ENCODE results near the gene PSMB9. TPM values are rescaled to one million over a fixed set of nuclear protein-coding genes. Genes with fewer than 3 reads are reported as not detected.

The PSMB9 gene
- polyA plus RNA-seq, 1 donor: 21.7 TPM

DNA sequence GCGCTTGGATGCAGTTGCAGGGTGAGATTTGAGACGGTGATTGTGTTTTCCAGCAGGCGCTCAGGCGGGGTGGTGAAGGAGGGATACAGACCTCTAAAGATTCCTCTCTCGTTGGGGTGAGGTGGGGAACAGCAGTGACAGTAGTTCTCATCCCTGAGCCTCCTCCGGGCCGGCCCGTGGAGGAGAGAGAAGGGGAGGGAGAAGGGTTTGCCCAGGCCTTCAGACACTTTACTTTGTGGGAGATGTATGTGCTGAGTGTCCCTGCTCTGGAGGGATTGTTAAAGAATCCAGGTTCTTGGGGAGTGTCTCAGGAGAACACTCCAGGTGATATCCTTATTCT, 41.0 kb downstream of the PSMB9 start:
- H3K4me3 ChIP-seq (ENCODE audit: low read length): peak overlapping the region; percentile 87
- no peaks in the 10 kb centered on the region for H3K27me3 ChIP-seq (ENCODE audit: control insufficient read depth, insufficient read depth, low read length)
- peak in 1 of 2 donors; percentile 5 for DNase-seq
- H3K9me3 ChIP-seq (ENCODE audit: control insufficient read depth, low read depth, low read length): no peaks in the 10 kb centered on the region
- no CpG with 5 or more reads among the region's 8 CpGs for WGBS (ENCODE audit: insufficient coverage, low lambda C conversion rate)
- peaks cover 8% of the 10 kb centered on the region for H3K4me1 ChIP-seq (ENCODE audit: control insufficient read depth, insufficient read depth, low read length)
- peak overlapping the region; percentile 90 for H3K27ac ChIP-seq (ENCODE audit: low read length)
- H3K36me3 ChIP-seq (ENCODE audit: control insufficient read depth, insufficient read depth, low read length): no peaks in the 10 kb centered on the region

DNA sequence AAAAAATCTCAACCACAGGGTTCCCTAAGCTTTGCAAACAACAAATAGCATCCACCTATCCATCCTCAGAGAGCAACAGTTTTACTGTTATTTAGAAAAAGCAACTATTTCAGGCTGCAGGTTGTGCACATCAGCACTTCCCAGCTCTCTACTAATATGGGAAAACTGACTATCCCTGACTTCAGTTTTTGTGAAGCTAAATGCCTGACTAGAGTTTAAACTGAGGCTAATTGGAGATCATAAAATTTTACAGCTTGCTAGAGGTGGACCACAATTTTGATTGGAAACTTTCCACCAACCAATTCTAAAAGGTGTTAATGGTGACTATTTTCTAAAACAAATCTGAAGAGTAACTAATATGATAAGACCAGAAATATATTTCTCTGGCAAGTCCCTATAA, 50.0 kb downstream of the PSMB9 start:
- no peaks in the 10 kb centered on the region for H3K27me3 ChIP-seq (ENCODE audit: control insufficient read depth, insufficient read depth, low read length)
- no peak overlapping the region for H3K4me3 ChIP-seq (ENCODE audit: low read length)
- H3K27ac ChIP-seq (ENCODE audit: low read length): no peak overlapping the region
- H3K36me3 ChIP-seq (ENCODE audit: control insufficient read depth, insufficient read depth, low read length): peaks cover 3% of the 10 kb centered on the region
- no peaks in the 10 kb centered on the region for H3K9me3 ChIP-seq (ENCODE audit: control insufficient read depth, low read depth, low read length)
- H3K4me1 ChIP-seq (ENCODE audit: control insufficient read depth, insufficient read depth, low read length): no peaks in the 10 kb centered on the region
- no peak for DNase-seq

DNA sequence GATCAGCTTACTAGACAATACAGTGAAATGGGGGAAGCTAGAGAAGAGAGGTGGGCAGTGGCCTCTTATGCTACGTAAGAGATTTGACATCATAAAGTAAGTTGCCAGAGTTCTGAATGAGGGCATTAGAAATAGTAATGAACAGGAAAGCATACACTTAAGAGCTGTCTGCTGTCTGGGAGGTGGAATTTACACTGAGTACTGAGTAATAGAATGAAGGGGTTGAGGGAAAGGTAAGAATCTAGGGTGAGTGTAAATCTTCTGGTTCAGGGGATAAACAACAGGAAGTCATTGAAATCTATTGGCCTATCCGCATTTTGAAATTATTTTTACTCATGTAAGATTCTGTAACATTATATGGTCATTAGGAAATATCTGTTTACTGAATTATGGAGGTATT, 51.1 kb downstream of the PSMB9 start:
- Histone ChIP-seq H3K36me3 (ENCODE audit: control insufficient read depth, insufficient read depth, low read length) (peaks cover 3% of the 10 kb centered on the region), H3K27me3 (ENCODE audit: control insufficient read depth, insufficient read depth, low read length) (no peaks in the 10 kb centered on the region)
- WGBS (ENCODE audit: insufficient coverage, low lambda C conversion rate): 83% methylated on average over 1 of the region's 2 CpGs

DNA sequence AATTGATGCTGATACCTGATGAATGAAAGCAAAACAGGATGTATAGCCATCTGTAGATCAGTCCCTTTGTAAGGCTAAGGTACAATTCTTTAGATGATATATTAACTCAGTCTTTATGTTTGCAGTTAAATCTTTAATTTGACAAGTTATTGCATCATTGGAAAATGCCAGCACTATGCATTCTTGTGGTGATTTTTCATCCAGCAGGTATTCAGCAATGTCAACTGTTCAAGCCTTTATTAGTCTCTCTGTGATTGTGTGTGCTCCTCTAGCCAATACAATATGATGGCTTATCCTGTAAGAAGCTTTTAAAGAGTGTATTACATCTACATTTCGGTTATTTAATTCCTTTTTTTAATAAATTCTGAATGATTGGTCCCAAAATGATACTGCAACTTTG, 52.5 kb downstream of the PSMB9 start:
- H3K27me3 ChIP-seq (ENCODE audit: control insufficient read depth, insufficient read depth, low read length): no peaks in the 10 kb centered on the region
- no peak for DNase-seq
- no peak overlapping the region for H3K27ac ChIP-seq (ENCODE audit: low read length)
- 73% methylated on average over 1 of the region's 1 CpG for WGBS (ENCODE audit: insufficient coverage, low lambda C conversion rate)
- no peaks in the 10 kb centered on the region for H3K9me3 ChIP-seq (ENCODE audit: control insufficient read depth, low read depth, low read length)
- no peaks in the 10 kb centered on the region for H3K36me3 ChIP-seq (ENCODE audit: control insufficient read depth, insufficient read depth, low read length)
- H3K4me3 ChIP-seq (ENCODE audit: low read length): no peak overlapping the region
- no peaks in the 10 kb centered on the region for H3K4me1 ChIP-seq (ENCODE audit: control insufficient read depth, insufficient read depth, low read length)

More for the DNA sequence above, 51.1 kb downstream of the PSMB9 start:
- H3K4me3 ChIP-seq (ENCODE audit: low read length): no peak overlapping the region
- DNase-seq: no peak
- no peaks in the 10 kb centered on the region for H3K4me1 ChIP-seq (ENCODE audit: control insufficient read depth, insufficient read depth, low read length)
- no peaks in the 10 kb centered on the region for H3K9me3 ChIP-seq (ENCODE audit: control insufficient read depth, low read depth, low read length)
- H3K27ac ChIP-seq (ENCODE audit: low read length): no peak overlapping the region

DNA sequence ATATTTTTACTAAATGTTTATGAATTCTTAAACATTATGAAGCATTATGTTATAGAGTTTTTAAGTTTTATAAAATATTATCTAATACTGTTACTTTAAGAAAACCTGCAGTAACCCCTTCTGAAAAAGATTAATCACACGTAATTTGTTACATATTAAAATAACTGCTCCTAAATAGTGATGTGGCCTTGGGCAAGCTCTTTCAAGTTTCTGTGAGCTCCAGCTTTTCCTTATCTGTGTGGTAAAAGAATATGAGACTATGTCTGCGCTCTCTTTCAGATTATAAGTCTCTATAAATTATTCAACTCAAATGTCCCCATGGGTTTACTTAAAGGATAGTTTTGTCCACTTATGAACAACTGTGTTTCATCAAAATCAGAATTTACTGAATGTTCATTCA, 54.9 kb downstream of the PSMB9 start:
- Histone ChIP-seq H3K27ac (ENCODE audit: low read length) (no peak overlapping the region), H3K4me3 (ENCODE audit: low read length) (no peak overlapping the region), H3K36me3 (ENCODE audit: control insufficient read depth, insufficient read depth, low read length) (no peaks in the 10 kb centered on the region), H3K4me1 (ENCODE audit: control insufficient read depth, insufficient read depth, low read length) (no peaks in the 10 kb centered on the region), H3K27me3 (ENCODE audit: control insufficient read depth, insufficient read depth, low read length) (no peaks in the 10 kb centered on the region), H3K9me3 (ENCODE audit: control insufficient read depth, low read depth, low read length) (no peaks in the 10 kb centered on the region)
- no CpG with 5 or more reads among the region's 2 CpGs for WGBS (ENCODE audit: insufficient coverage, low lambda C conversion rate)
- no peak for DNase-seq

Other genes with a start within 250 kb of the PSMB9 start
- 53.4 TPM for gene HLA-DQA1, start 216.8 kb upstream of the PSMB9 start, polyA plus RNA-seq
- gene HLA-DQB1, start 187.5 kb upstream of the PSMB9 start, polyA plus RNA-seq: 23.7 TPM
- gene HLA-DQA2, start 112.8 kb upstream of the PSMB9 start, polyA plus RNA-seq: 1.8 TPM
- gene HLA-DQB2, start 90.7 kb upstream of the PSMB9 start, polyA plus RNA-seq: 1.9 TPM
- 0.94 TPM for gene HLA-DOB, start 37.2 kb upstream of the PSMB9 start, polyA plus RNA-seq
- gene TAP2, start 15.5 kb upstream of the PSMB9 start, polyA plus RNA-seq: 13.3 TPM
- gene PSMB8, start 10.1 kb upstream of the PSMB9 start, polyA plus RNA-seq: 47.3 TPM
- gene TAP1, start 488 bp upstream of the PSMB9 start, polyA plus RNA-seq: 18.7 TPM
- gene HLA-DMB, start 86.8 kb downstream of the PSMB9 start, polyA plus RNA-seq: 23.9 TPM
- 25.4 TPM for gene HLA-DMA, start 98.9 kb downstream of the PSMB9 start, polyA plus RNA-seq
- gene BRD2, start 114.4 kb downstream of the PSMB9 start, polyA plus RNA-seq: 222 TPM
- gene HLA-DOA, start 155.4 kb downstream of the PSMB9 start, polyA plus RNA-seq: 7.5 TPM
- 163 TPM for gene HLA-DPA1, start 219.5 kb downstream of the PSMB9 start, polyA plus RNA-seq
- 75.0 TPM for gene HLA-DPB1, start 221.8 kb downstream of the PSMB9 start, polyA plus RNA-seq